B cell (primary cell): ENCODE measurements around the gene ZNF503. TPM values are rescaled to one million over a fixed set of nuclear protein-coding genes. Genes with fewer than 3 reads are reported as not detected.

ENCODE experiments used
- ATAC-seq: fragments of 200-7000 bp; cut with Tn5 transposase; one replicate; pipeline ENCODE4 v1.10.0; 2021; ENCODE audit warnings: low read depth, mild to moderate bottlenecking, moderate number of reproducible peaks, moderate library complexity
- CTCF ChIA-PET: fragments of 350-600 bp; sonication (Branson Sonifier 250); formaldehyde crosslinking; loops from one replicate; lab custom pipeline; 2021; ENCODE audit warnings: antibody characterized with exemption, inconsistent platforms; lab: Charles Lee
- POLR2A ChIA-PET: fragments of 350-600 bp; sonication (Branson Sonifier 250); formaldehyde crosslinking; loops from one replicate; lab custom pipeline; 2021; ENCODE audit warnings: antibody characterized with exemption; lab: Charles Lee
- DNase-seq: peaks from one replicate; pipeline ENCODE4 v3.0.0; 2013
- H2AFZ ChIP-seq: 2 replicates; pipeline ENCODE4 v1.6.1; 2012; ENCODE audit warnings: mild to moderate bottlenecking, low read depth, low read length; ENCODE audit not compliant: insufficient read depth, poor library complexity, severe bottlenecking
- H3K27ac ChIP-seq, 2 donors: 1 replicate in 1 of 2; 2 replicates in 1 of 2; pipeline ENCODE4 v1.5.1; 2012 to 2013; ENCODE audit warnings: low read length in 2 of 2, mild to moderate bottlenecking in 2 of 2, moderate library complexity in 1 of 2
- H3K27me3 ChIP-seq, 4 experiments: fragments of 200-600 bp in 1 of 4; sonication (generic) in 1 of 4; replicated peaks in 1 of 4; 1 replicate in 2 of 4; 2 replicates in 2 of 4; pipeline versions ENCODE4 v1.6.1 to v1.7.0; 2013 to 2016; ENCODE audit warnings: low read length in 3 of 4, mild to moderate bottlenecking in 2 of 4, mixed read lengths in 1 of 4, moderate library complexity in 1 of 4; ENCODE audit not compliant: insufficient read depth in 4 of 4, control insufficient read depth in 3 of 4; ENCODE audit errors: control extremely low read depth in 1 of 4
- H3K36me3 ChIP-seq, 2 experiments: replicated peaks in 1 of 2; 1 replicate in 1 of 2; 2 replicates in 1 of 2; pipeline versions ENCODE4 v1.6.1 to v1.7.1; 2013; ENCODE audit warnings: low read length in 1 of 2; ENCODE audit not compliant: insufficient read depth in 2 of 2, control insufficient read depth in 1 of 2; ENCODE audit errors: control extremely low read depth in 1 of 2, extremely low read depth in 1 of 2
- H3K4me1 ChIP-seq, 2 donors: fragments of 200-600 bp in 1 of 2; sonication (generic) in 1 of 2; 1 replicate in 1 of 2; 2 replicates in 1 of 2; pipeline versions ENCODE4 v1.5.1 to v1.6.1; 2013 to 2017; ENCODE audit warnings: low read length in 2 of 2; ENCODE audit not compliant: control insufficient read depth in 2 of 2, insufficient read depth in 2 of 2
- H3K4me2 ChIP-seq: replicated peaks from 2 replicates; pipeline ENCODE3; 2012; ENCODE audit warnings: mild to moderate bottlenecking, low read depth, low read length; ENCODE audit not compliant: poor library complexity, severe bottlenecking
- H3K4me3 ChIP-seq, 5 experiments: fragments of 200-600 bp in 1 of 5; sonication (generic) in 1 of 5; 1 replicate in 3 of 5; 2 replicates in 2 of 5; pipeline versions ENCODE4 v1.5.1 to v1.7.0; 2011 to 2016; ENCODE audit warnings: low read length in 4 of 5, mild to moderate bottlenecking in 4 of 5, low read depth in 2 of 5, control low read depth in 1 of 5, moderate library complexity in 1 of 5; ENCODE audit not compliant: insufficient read depth in 1 of 5; ENCODE audit errors: control extremely low read depth in 1 of 5, extremely low read depth in 1 of 5
- H3K79me2 ChIP-seq: fragments of 200-600 bp; sonication (generic); one replicate; pipeline ENCODE4 v1.6.0; 2016; ENCODE audit warnings: low read length; ENCODE audit not compliant: control insufficient read depth, insufficient read depth
- H3K9ac ChIP-seq: fragments of 200-600 bp; sonication (generic); 2 replicates; pipeline ENCODE4 v1.6.1; 2017; ENCODE audit warnings: mild to moderate bottlenecking, low read length, moderate library complexity
- H3K9me3 ChIP-seq, 3 donors: one replicate each; pipeline versions ENCODE4 v1.6.1 to v1.7.1; 2013; ENCODE audit warnings: low read length in 2 of 3; ENCODE audit not compliant: control insufficient read depth in 2 of 3, insufficient read depth in 1 of 3; ENCODE audit errors: control extremely low read depth in 1 of 3
- H4K20me1 ChIP-seq: 2 replicates; pipeline ENCODE4 v1.6.0; 2012; ENCODE audit warnings: mild to moderate bottlenecking, low read length; ENCODE audit not compliant: insufficient read depth, control insufficient read depth, poor library complexity, severe bottlenecking
- H3K27ac Mint-ChIP-seq: one replicate; pipeline ENCODE4 v1.8.0; 2021; ENCODE audit warnings: mixed read lengths
- H3K27me3 Mint-ChIP-seq: one replicate; pipeline ENCODE4 v1.8.0; 2021; ENCODE audit warnings: mixed read lengths
- H3K4me1 Mint-ChIP-seq: one replicate; pipeline ENCODE4 v1.8.0; 2021; ENCODE audit warnings: mixed read lengths
- H3K4me3 Mint-ChIP-seq: one replicate; pipeline ENCODE4 v1.8.0; 2021; ENCODE audit warnings: mixed read lengths
- H3K9me3 Mint-ChIP-seq: one replicate; pipeline ENCODE4 v1.8.0; 2022; ENCODE audit warnings: mixed read lengths; ENCODE audit not compliant: insufficient read depth
- CTCF ChIP-seq: fragments of 200-600 bp; IDR thresholded peaks from one replicate; pipeline ENCODE4 v1.8.0; 2022; ENCODE audit warnings: antibody characterized with exemption, mild to moderate bottlenecking
- EZH2 ChIP-seq: IDR thresholded peaks from 2 replicates; pipeline ENCODE4 v1.6.1; 2012; ENCODE audit warnings: borderline replicate concordance, low read depth, mild to moderate bottlenecking, moderate library complexity, low read length; ENCODE audit not compliant: insufficient read depth, poor library complexity, severe bottlenecking
- WGBS: methylation state at CpG from one replicate; pipeline ENCODE4 v1.1.5; 2013; ENCODE audit warnings: missing lambda C conversion rate; ENCODE audit not compliant: insufficient coverage; 5-methylcytosine and 5-hydroxymethylcytosine counted together
- intact Hi-C: fragments of 100-400 bp; cut with micrococcal nuclease; formaldehyde crosslinking; loops from one replicate; pipeline ENCODE4 v1.10.0; 2022
- polyA plus RNA-seq: library from polyadenylated mRNA; depleted of rRNA; stranded (reverse); fragments of >200 nt; gene quantifications from 2 replicates; pipeline ENCODE4 v1.2.3, GENCODE V29; 2012
- total RNA-seq, 2 donors: library from RNA; stranded (reverse); fragments of 120-200 nt in 1 of 2; gene quantifications; 1 replicate in 1 of 2; 2 replicates in 1 of 2; pipeline versions ENCODE4 v1.2.3 to v1.2.4, GENCODE V29; 2013 to 2022

ZNF503 gene
- total and polyA plus RNA-seq, 2 donors (not counting 1 experiment from before 2014, with no cell fraction given) = 0.04 TPM; not detected in 1

- Histone ChIP-seq H3K9me3 (peaks cover 0 to 19% (median 0%) of the 10 kb centered on the region in 3 donors), H3K27ac (no peak overlapping the region), H3K4me3 (no peak overlapping the region), H3K4me2 (no peak overlapping the region), H3K36me3 (no peaks in the 10 kb centered on the region), H4K20me1 (no peaks in the 10 kb centered on the region), H3K9ac (no peak overlapping the region), H3K79me2 (no peaks in the 10 kb centered on the region), H3K27me3 (peaks cover 0 to 56% (median 32%) of the 10 kb centered on the region in 4 experiments), H3K4me1 (peaks cover 7 to 14% of the 10 kb centered on the region in 2 donors), H2AFZ (no peak overlapping the region)
- H3K9me3 Mint-ChIP-seq = no peaks in the 10 kb centered on the region
- DNase-seq = no peak
- no peak for ATAC-seq
- ChIA-PET POLR2A (no interaction called here), CTCF (no interaction called here)
- TF ChIP-seq CTCF (no peak), EZH2 (no peak)
- intact Hi-C loops = no loop called here
- peaks cover 6% of the 10 kb centered on the region for H3K4me1 Mint-ChIP-seq
- H3K27ac Mint-ChIP-seq = no peak overlapping the region
- no peak overlapping the region for H3K4me3 Mint-ChIP-seq
- H3K27me3 Mint-ChIP-seq = peaks cover 46% of the 10 kb centered on the region
Measured at GRCh38 chr10:75392744-75393143, 8.8 kb downstream of the ZNF503 start.

DNA sequence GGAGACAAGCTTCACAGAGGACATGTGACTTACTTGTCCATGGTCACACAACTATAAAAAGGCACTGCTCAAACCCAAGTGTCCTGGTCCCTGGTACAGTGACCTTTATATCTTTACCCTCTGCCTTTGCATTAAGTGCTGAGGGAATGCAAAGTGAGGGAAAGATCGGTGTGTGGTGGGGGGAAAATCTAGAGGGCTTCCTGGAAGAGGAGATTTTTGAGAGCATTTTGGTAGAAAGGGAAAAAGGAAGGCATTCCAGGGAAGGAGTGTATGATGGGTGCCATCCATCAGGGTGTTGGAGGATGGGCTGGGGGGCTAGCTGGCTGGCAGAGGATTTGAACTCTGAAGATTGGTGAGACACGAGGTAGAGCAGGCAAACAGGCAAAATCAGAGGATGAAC is 9.3 kb downstream of the ZNF503 start:
- Histone ChIP-seq H3K36me3 (no peaks in the 10 kb centered on the region), H2AFZ (no peak overlapping the region), H3K9me3 (peaks cover 0 to 15% (median 0%) of the 10 kb centered on the region in 3 donors), H3K79me2 (no peaks in the 10 kb centered on the region), H3K27me3 (peaks cover 0 to 56% (median 30%) of the 10 kb centered on the region in 4 experiments), H3K4me3 (no peak overlapping the region), H3K4me1 (peaks cover 7 to 14% of the 10 kb centered on the region in 2 donors), H4K20me1 (no peaks in the 10 kb centered on the region), H3K27ac (no peak overlapping the region), H3K4me2 (no peak overlapping the region), H3K9ac (no peak overlapping the region)
- intact Hi-C loops = no loop called here
- no peak overlapping the region for H3K27ac Mint-ChIP-seq
- peaks cover 6% of the 10 kb centered on the region for H3K4me1 Mint-ChIP-seq
- H3K27me3 Mint-ChIP-seq = peaks cover 48% of the 10 kb centered on the region
- 83% methylated on average over 2 of the region's 2 CpGs for WGBS
- H3K9me3 Mint-ChIP-seq = no peaks in the 10 kb centered on the region
- CTCF ChIA-PET = no interaction called here
- H3K4me3 Mint-ChIP-seq = no peak overlapping the region
- ATAC-seq = no peak
- TF ChIP-seq CTCF (no peak), EZH2 (no peak)
- POLR2A ChIA-PET = no interaction called here
- DNase-seq = no peak
